WTC11 (cell line): ENCODE measurements around the gene SLC8B1. TPM values are rescaled to one million over a fixed set of nuclear protein-coding genes. Genes with fewer than 3 reads are reported as not detected.

Experiments
- ATAC-seq: fragments of 200-7000 bp; cut with Tn5 transposase; 2 replicates; pipeline ENCODE4 v1.10.0; 2021; ENCODE audit warnings: mild to moderate bottlenecking, moderate library complexity
- CTCF ChIA-PET: fragments of 300-600 bp; sonication (Branson Sonifier 250); formaldehyde crosslinking; loops from one replicate; lab custom pipeline; 2021; ENCODE audit warnings: antibody characterized with exemption; lab: Charles Lee
- POLR2A ChIA-PET: fragments of 350-600 bp; sonication (Branson Sonifier 250); formaldehyde crosslinking; loops from one replicate; lab custom pipeline; 2021; ENCODE audit warnings: antibody characterized with exemption; lab: Charles Lee
- DNase-seq: peaks from one replicate; pipeline ENCODE4 v3.0.0; 2021; ENCODE audit warnings: low spot score
- H3K27ac Mint-ChIP-seq: 2 replicates; pipeline ENCODE4 v1.8.0; 2021; ENCODE audit warnings: mixed read lengths
- H3K27me3 Mint-ChIP-seq: 2 replicates; pipeline ENCODE4 v1.8.0; 2021; ENCODE audit warnings: low read depth, mild to moderate bottlenecking, moderate library complexity, mixed read lengths
- H3K36me3 Mint-ChIP-seq: 2 replicates; pipeline ENCODE4 v1.8.0; 2021; ENCODE audit warnings: mixed read lengths
- H3K4me1 Mint-ChIP-seq: 2 replicates; pipeline ENCODE4 v1.8.0; 2022; ENCODE audit warnings: mixed read lengths
- H3K4me3 Mint-ChIP-seq: 2 replicates; pipeline ENCODE4 v1.8.0; 2021; ENCODE audit warnings: mild to moderate bottlenecking, moderate library complexity, mixed read lengths
- H3K9me3 Mint-ChIP-seq: 2 replicates; pipeline ENCODE4 v1.8.0; 2021; ENCODE audit warnings: mixed read lengths
- ATF2 ChIP-seq: sonication (generic); formaldehyde crosslinking; IDR thresholded peaks from 2 replicates; pipeline ENCODE4 v1.8.1; 2022; ENCODE audit warnings: low read depth, missing genetic modification reagents, borderline replicate concordance
- CTCF ChIP-seq: fragments of 200-600 bp; IDR thresholded peaks from 2 replicates; pipeline ENCODE4 v1.8.0; 2022; ENCODE audit warnings: antibody characterized with exemption
- E2F4 ChIP-seq: sonication (generic); formaldehyde crosslinking; IDR thresholded peaks from 2 replicates; pipeline ENCODE4 v1.8.1; 2022; ENCODE audit warnings: low read depth, mild to moderate bottlenecking, moderate library complexity, missing genetic modification reagents, borderline replicate concordance
- ELF4 ChIP-seq: sonication (generic); formaldehyde crosslinking; IDR thresholded peaks from 2 replicates; pipeline ENCODE4 v1.8.1; 2022; ENCODE audit warnings: low read depth, mild to moderate bottlenecking, moderate library complexity, missing genetic modification reagents
- EMX1 ChIP-seq: fragments of 250-450 bp; sonication (Bioruptor Pico); IDR thresholded peaks from 2 replicates; pipeline ENCODE4 v1.8.0; 2021; ENCODE audit warnings: mild to moderate bottlenecking
- ETV6 ChIP-seq: sonication (generic); formaldehyde crosslinking; IDR thresholded peaks from 2 replicates; pipeline ENCODE4 v1.8.1; 2022; ENCODE audit warnings: mild to moderate bottlenecking, missing genetic modification reagents
- GABPB1 ChIP-seq: sonication (generic); formaldehyde crosslinking; IDR thresholded peaks from 2 replicates; pipeline ENCODE4 v1.8.1; 2023; ENCODE audit warnings: mild to moderate bottlenecking, missing genetic modification reagents
- HMGA2 ChIP-seq: fragments of 250-450 bp; sonication (Bioruptor Pico); IDR thresholded peaks from 2 replicates; pipeline ENCODE4 v1.4.0; 2021; ENCODE audit warnings: mild to moderate bottlenecking, moderate library complexity
- JUN ChIP-seq: sonication (generic); formaldehyde crosslinking; IDR thresholded peaks from 2 replicates; pipeline ENCODE4 v1.8.0; 2023; ENCODE audit warnings: mild to moderate bottlenecking, missing genetic modification reagents
- NFATC4 ChIP-seq: fragments of 250-450 bp; sonication (Bioruptor Pico); IDR thresholded peaks from 2 replicates; pipeline ENCODE4 v1.9.0; 2021; ENCODE audit warnings: mild to moderate bottlenecking
- PRDM15 ChIP-seq: sonication (generic); formaldehyde crosslinking; IDR thresholded peaks from 2 replicates; pipeline ENCODE4 v1.8.0; 2022; ENCODE audit warnings: missing genetic modification reagents
- ZNF121 ChIP-seq: sonication (generic); formaldehyde crosslinking; IDR thresholded peaks from 2 replicates; pipeline ENCODE4 v1.8.0; 2023; ENCODE audit warnings: missing genetic modification reagents
- ZNF396 ChIP-seq: fragments of 250-450 bp; sonication (Bioruptor Pico); IDR thresholded peaks from 2 replicates; pipeline ENCODE4 v1.8.0; 2021; ENCODE audit warnings: mild to moderate bottlenecking, moderate library complexity, borderline replicate concordance
- ZNF416 ChIP-seq: fragments of 250-450 bp; sonication (Bioruptor Pico); IDR thresholded peaks from 2 replicates; pipeline ENCODE4 v1.9.0; 2021; ENCODE audit warnings: mild to moderate bottlenecking, inconsistent platforms
- ZNF423 ChIP-seq: fragments of 250-450 bp; sonication (Bioruptor Pico); IDR thresholded peaks from 2 replicates; pipeline ENCODE4 v2.1.2; 2022; ENCODE audit warnings: mild to moderate bottlenecking, moderate library complexity
- ZNF532 ChIP-seq: fragments of 250-450 bp; sonication (Bioruptor Pico); IDR thresholded peaks from 2 replicates; pipeline ENCODE4 v1.9.0; 2021; ENCODE audit warnings: mild to moderate bottlenecking, borderline replicate concordance
- ZSCAN18 ChIP-seq: fragments of 250-450 bp; sonication (Bioruptor Pico); IDR thresholded peaks from 2 replicates; pipeline ENCODE4 v2.1.2; 2022; ENCODE audit warnings: mild to moderate bottlenecking, moderate library complexity
- total RNA-seq: library from RNA; stranded (reverse); gene quantifications from 3 replicates; pipeline ENCODE4 v1.2.3, GENCODE V29; 2021

The SLC8B1 gene
- total RNA-seq, 1 experiment from 2014 or later, result 13.8 TPM

GRCh38 chr12:113314121-113314529, 20.8 kb downstream of the SLC8B1 start:
- POLR2A ChIA-PET, result no interaction called here
- H3K27ac Mint-ChIP-seq, result peak overlapping the region; percentile 27; the same call in 1 of the 2 replicates
- H3K27me3 Mint-ChIP-seq, result no peaks in the 10 kb centered on the region
- ATAC-seq, result no peak
- peaks cover 26% of the 10 kb centered on the region for H3K36me3 Mint-ChIP-seq
- no peaks in the 10 kb centered on the region for H3K4me1 Mint-ChIP-seq
- CTCF ChIA-PET, result no interaction called here
- DNase-seq, result no peak
- peaks cover 17% of the 10 kb centered on the region for H3K9me3 Mint-ChIP-seq
- TF ChIP-seq ZNF396 (CRISPR knock-in tag) (no peak), GABPB1 (CRISPR knock-in tag) (no peak), PRDM15 (no peak), ZNF416 (CRISPR knock-in tag) (no peak), ATF2 (CRISPR knock-in tag) (no peak), ETV6 (CRISPR knock-in tag) (no peak), ZSCAN18 (CRISPR knock-in tag) (no peak), HMGA2 (CRISPR knock-in tag) (no peak), NFATC4 (CRISPR knock-in tag) (no peak), E2F4 (no peak), JUN (CRISPR knock-in tag) (no peak), ELF4 (CRISPR knock-in tag) (no peak), EMX1 (CRISPR knock-in tag) (no peak), ZNF423 (CRISPR knock-in tag) (no peak), ZNF121 (no peak), ZNF532 (CRISPR knock-in tag) (no peak), CTCF (no peak)
- H3K4me3 Mint-ChIP-seq, result no peak overlapping the region
